Parathyroid adenoma (tissue), 2 donors: ENCODE measurements around the gene RCAN1.

Experiments used
- H2AFZ ChIP-seq: fragments of 300-600 bp; sonication (generic); one replicate; pipeline ENCODE4 v1.7.0; 2017; ENCODE audit warnings: antibody characterized with exemption, mild to moderate bottlenecking
- H3K27ac ChIP-seq: fragments of 300-600 bp; sonication (generic); one replicate; pipeline ENCODE4 v1.7.0; 2017
- H3K27me3 ChIP-seq: fragments of 300-600 bp; sonication (generic); one replicate; pipeline ENCODE4 v1.7.0; 2017; ENCODE audit warnings: low read length; ENCODE audit not compliant: control insufficient read depth, insufficient read depth
- H3K36me3 ChIP-seq: fragments of 300-600 bp; sonication (generic); one replicate; pipeline ENCODE4 v1.7.0; 2017; ENCODE audit warnings: low read length; ENCODE audit not compliant: control insufficient read depth, insufficient read depth
- H3K4me1 ChIP-seq: fragments of 300-600 bp; sonication (generic); one replicate; pipeline ENCODE4 v1.7.0; 2017; ENCODE audit warnings: control low read depth
- H3K4me2 ChIP-seq: fragments of 300-600 bp; sonication (generic); one replicate; pipeline ENCODE4 v1.7.0; 2017; ENCODE audit warnings: low read length
- H3K4me3 ChIP-seq: fragments of 300-600 bp; sonication (generic); one replicate; pipeline ENCODE4 v1.7.0; 2017; ENCODE audit warnings: low read depth, low read length
- H3K79me2 ChIP-seq: fragments of 300-600 bp; sonication (generic); one replicate; pipeline ENCODE4 v1.7.0; 2017; ENCODE audit warnings: control low read depth
- H3K9ac ChIP-seq: fragments of 300-600 bp; sonication (generic); one replicate; pipeline ENCODE4 v1.7.0; 2017; ENCODE audit warnings: mild to moderate bottlenecking
- H3K9me3 ChIP-seq: fragments of 300-600 bp; sonication (generic); one replicate; pipeline ENCODE4 v1.7.0; 2017; ENCODE audit warnings: low read length; ENCODE audit not compliant: control insufficient read depth
- TF ChIP-seq, protein P1 (sequence below): fragments of 300-600 bp; sonication (generic); IDR thresholded peaks from one replicate; pipeline ENCODE4 v1.7.0; 2017; ENCODE audit warnings: antibody characterized with exemption, mild to moderate bottlenecking
- donor health status: primary hyperparathyroidism.

The RCAN1 gene

DNA sequence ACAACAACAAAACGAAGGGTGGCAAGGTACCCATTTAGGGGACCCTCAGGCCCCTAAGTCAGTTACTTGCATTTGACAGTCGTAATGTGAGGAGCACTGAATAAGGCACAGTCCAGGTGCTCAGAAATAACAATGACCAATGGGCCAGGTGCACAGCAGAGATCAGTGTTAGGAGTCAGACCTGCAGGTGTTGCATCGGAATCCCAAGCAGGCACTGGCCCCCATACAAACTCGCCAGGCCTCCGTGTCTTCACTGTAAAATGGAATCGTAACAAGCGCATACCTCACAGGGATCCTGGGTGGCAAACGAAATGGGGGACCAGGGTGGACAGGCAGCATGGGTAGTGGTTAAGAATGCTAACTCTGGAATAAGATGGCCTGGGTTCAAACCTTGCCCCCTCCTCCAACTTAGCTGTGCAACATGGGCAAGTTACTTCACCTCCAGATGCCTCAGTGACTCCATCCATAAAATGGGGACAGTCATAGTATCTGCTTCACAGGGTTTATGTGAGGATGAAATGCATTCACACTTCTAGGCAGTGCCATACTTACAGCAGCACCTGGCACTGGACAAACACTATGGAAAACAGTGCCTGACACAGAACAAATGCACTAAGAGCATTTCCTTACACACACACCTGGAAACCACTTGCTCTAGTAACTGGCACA is 20.2 kb downstream of the RCAN1 start:
- Histone ChIP-seq H3K9me3 (no peaks in the 10 kb centered on the region), H3K79me2 (peaks cover 9% of the 10 kb centered on the region)

DNA sequence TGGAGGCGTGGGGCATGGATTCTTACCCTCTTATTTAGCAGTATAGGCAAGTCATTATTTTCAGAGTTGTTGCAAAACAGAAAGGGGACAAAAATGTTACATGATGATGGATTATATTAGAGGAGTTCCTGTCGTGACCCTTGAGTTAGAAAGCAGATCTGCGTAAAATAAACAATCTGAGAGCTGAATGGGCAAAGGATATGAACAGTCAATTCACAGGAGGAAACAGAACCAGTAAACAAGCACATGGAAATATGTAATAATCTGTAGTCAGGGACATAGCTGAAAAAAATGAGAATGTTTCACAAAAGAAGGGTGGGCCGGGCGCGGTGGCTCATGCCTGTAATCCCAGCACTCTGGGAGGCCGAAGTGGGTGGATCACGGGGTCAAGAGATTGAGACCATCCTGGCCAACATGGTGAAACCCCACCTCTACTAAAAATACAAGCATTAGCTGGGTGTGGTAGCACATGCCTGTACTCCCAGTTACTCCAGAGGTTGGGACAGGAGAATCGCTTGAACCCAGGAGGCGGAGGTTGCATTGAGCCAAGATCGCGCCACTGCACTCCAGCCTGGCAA is 20.9 kb downstream of the RCAN1 start:
- Histone ChIP-seq H3K4me3 (no peak overlapping the region), H3K4me1 (peaks cover 3% of the 10 kb centered on the region), H3K27ac (peak overlapping the region; percentile 53), H2AFZ (no peak overlapping the region), H3K27me3 (no peaks in the 10 kb centered on the region), H3K9ac (no peak overlapping the region), H3K4me2 (no peak overlapping the region), H3K36me3 (no peaks in the 10 kb centered on the region), H3K79me2 (peaks cover 8% of the 10 kb centered on the region), H3K9me3 (no peaks in the 10 kb centered on the region)
- TF ChIP-seq, protein P1, sequence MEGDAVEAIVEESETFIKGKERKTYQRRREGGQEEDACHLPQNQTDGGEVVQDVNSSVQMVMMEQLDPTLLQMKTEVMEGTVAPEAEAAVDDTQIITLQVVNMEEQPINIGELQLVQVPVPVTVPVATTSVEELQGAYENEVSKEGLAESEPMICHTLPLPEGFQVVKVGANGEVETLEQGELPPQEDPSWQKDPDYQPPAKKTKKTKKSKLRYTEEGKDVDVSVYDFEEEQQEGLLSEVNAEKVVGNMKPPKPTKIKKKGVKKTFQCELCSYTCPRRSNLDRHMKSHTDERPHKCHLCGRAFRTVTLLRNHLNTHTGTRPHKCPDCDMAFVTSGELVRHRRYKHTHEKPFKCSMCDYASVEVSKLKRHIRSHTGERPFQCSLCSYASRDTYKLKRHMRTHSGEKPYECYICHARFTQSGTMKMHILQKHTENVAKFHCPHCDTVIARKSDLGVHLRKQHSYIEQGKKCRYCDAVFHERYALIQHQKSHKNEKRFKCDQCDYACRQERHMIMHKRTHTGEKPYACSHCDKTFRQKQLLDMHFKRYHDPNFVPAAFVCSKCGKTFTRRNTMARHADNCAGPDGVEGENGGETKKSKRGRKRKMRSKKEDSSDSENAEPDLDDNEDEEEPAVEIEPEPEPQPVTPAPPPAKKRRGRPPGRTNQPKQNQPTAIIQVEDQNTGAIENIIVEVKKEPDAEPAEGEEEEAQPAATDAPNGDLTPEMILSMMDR, result no peak

More for the DNA sequence above, 20.2 kb downstream of the RCAN1 start:
- no peak overlapping the region for H2AFZ ChIP-seq
- peak overlapping the region; percentile 53 for H3K27ac ChIP-seq
- no peak overlapping the region for H3K4me3 ChIP-seq
- no peaks in the 10 kb centered on the region for H3K27me3 ChIP-seq
- TF ChIP-seq, protein P1, result no peak
- no peak overlapping the region for H3K9ac ChIP-seq
- H3K36me3 ChIP-seq, result no peaks in the 10 kb centered on the region
- H3K4me1 ChIP-seq, result peaks cover 3% of the 10 kb centered on the region
- no peak overlapping the region for H3K4me2 ChIP-seq

DNA sequence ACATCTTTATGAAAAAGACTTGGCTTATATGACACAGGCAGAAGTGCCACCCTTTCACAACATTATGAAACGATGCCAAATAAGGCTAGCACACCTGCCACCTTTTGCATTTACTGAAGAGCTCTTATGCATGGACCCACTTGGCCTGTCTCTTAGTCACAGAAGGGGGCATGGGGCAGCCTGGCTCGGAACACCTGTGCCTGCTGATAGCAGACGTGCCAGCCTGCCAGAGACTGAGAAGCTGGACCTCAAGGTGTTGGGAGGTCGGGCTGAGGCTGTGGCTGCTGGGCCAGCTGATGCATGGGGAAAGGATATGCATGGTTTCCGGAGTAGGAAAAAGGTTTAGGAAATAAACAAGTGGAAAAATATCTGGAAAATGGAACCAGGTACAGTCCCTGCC is 21.5 kb downstream of the RCAN1 start:
- Histone ChIP-seq H3K9me3 (no peaks in the 10 kb centered on the region), H3K4me1 (peaks cover 3% of the 10 kb centered on the region), H3K79me2 (peaks cover 8% of the 10 kb centered on the region), H3K27ac (peak overlapping the region; percentile 24), H3K4me2 (no peak overlapping the region), H3K9ac (no peak overlapping the region), H2AFZ (no peak overlapping the region), H3K4me3 (no peak overlapping the region), H3K36me3 (no peaks in the 10 kb centered on the region), H3K27me3 (no peaks in the 10 kb centered on the region)
- TF ChIP-seq, protein P1, result no peak

DNA sequence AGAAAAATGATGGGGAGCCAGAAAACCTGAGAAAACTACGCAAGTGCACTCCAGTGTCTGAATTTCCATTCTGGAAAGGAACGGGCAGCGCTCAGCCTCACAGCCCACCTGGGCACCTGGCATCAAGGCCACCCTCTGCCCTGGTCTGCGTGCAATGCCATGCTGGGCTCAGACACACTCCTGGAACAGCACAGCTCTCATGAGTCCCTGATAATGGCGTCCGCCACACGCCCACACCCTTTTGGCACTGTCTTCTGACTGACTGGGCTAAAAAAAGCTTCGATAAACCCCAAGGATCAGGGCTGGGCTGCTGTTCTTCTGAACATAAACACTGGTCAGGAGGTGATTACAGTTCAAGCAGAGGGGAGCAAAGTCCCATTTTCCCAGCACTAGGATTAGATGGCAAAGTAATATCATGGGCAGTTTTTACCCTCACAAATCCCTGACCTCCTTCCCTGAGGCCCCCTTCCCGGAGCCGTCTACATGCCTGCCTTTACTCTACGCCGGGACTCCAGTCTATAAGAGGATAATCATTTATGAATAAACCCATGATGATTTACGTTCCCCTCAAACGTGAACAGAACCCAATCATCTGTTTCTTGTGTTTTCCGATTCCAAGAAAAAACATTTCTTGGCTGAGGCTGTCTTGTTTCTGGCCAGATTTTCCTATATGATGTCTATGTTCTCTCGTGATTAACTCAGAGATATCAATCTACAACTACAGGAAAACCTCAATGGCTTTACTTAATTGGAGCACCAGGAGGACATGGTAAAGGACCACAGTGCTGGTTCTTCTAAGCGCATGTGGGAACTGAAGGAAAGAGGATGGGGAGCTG is 22.6 kb downstream of the RCAN1 start:
- Histone ChIP-seq H3K4me1 (peaks cover 3% of the 10 kb centered on the region), H3K27ac (peak overlapping the region; percentile 51), H3K4me2 (no peak overlapping the region), H3K9ac (no peak overlapping the region), H2AFZ (no peak overlapping the region), H3K9me3 (no peaks in the 10 kb centered on the region), H3K36me3 (no peaks in the 10 kb centered on the region), H3K4me3 (no peak overlapping the region), H3K79me2 (peaks cover 8% of the 10 kb centered on the region), H3K27me3 (no peaks in the 10 kb centered on the region)
- TF ChIP-seq, protein P1, result no peak
